ENCODE results near the gene WFDC12.

WFDC12 gene

GRCh38 chr20:45091366-45091765, 32.9 kb downstream of the WFDC12 start:
- DNase-seq, result no peak

GRCh38 chr20:45090481-45090880, 33.8 kb downstream of the WFDC12 start:
- DNase-seq, result no peak

DNA sequence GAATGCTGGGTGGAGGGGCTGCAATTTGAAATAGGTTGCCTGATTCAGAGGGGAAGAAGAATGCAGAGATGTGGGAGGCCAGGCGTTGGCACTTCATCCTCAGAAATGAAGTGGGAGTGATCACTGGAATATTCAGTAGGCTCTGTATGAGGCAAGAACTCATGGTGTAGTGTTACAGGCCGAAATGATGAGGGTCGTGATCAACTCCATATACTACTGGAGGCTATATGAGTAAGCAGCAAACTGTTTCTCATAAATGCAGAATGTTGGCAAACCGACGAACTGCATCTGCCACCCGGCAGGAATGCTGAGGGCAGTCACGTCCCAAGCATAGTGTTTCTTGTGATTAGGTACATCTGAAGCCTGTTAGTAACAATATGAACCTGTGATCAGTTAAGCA, 36.0 kb downstream of the WFDC12 start:
- DNase-seq, result no peak

DNA sequence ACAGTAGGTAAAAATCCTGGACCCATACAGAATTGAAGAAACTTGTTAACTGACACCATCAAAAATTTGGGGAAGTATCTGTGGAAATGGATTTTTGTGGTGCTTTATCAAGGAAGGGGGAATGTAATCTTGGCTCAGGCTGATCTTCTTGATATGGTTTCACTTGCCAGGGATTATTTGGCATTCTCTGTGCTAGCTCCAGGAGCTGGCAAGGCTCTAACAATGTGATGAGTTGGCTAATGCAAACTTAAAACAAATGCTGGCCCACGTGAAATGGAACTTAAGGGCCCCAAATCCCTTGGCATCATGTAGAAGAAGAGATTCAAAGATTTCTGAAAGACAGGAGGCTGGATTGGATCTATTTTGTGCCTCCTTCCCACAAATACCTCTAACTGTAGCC, 36.5 kb downstream of the WFDC12 start:
- DNase-seq, result no peak

DNA sequence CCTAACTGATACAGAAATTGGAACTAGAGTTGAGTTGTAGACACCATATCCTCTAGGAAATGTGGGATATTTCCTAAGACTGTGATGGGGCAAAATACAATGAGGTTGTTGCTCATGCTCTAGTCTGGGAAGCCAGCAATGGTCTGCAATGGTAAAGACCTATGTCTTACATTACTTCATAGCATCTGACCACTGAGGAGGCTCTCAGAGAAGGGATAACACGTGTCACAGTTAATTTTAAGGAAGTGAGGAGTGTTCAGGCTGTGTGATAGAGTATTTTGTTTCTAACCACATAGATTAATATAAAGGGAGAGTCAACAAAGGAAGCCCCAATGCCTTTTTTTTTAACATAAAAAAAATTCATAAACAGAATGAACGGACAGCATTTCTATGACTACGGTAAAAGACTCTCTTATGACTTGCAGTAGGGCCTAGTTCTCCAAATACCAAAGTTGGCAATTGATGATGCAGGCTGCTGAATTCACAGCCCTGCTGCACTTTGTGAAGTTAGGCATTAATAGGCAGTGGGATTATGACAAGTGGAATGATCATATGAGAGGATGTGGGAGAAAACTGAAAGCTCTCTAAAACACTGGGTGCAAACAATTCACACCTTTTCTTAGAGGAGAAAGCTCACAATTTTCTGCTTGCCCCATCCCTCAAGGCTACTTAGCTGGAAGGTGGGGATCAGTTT, 37.0 kb downstream of the WFDC12 start:
- no peak for DNase-seq

- DNase-seq, result no peak
These were observed 38.4 kb downstream of the WFDC12 start for GRCh38 chr20:45085867-45086266.

DNA sequence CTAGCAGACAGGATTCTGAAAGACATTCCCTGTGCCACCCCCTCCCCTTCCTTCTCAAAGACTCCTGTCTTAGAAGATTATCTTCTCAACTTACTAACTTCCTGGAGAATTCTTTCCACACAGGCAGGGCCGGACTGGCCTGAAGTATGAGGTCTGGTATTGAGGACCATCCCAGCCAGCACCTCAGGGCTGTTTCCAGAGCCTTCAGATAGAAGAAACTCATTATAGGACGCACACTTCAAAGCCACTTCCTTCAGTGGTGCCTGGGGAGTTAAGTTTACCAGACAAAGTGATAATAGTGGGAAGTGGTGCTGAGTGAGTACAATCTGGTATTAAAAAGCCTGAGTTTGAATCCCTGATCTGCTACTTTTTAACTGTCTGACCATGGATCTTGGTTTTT, 39.0 kb downstream of the WFDC12 start:
- DNase-seq, result no peak

- no peak for DNase-seq
These were observed 41.1 kb downstream of the WFDC12 start for GRCh38 chr20:45083127-45083526.

DNA sequence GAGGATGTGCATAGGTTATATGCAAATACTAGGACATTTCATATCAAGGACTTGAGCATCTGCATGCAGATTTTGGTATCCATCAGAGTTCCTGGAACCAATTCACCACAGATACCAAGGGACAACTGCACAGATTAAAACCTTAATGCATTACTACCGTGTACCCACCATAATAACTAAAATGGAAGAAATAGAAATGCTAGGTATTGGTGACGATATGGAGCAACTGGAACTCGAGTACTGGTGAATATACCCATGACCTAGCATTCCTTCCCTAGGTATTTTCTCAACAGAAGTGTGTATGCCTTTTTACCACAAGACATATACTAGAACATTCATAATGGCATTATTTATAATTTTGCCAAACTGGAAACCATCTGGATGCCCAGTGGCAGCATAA, 41.8 kb downstream of the WFDC12 start:
- DNase-seq, result no peak

DNA sequence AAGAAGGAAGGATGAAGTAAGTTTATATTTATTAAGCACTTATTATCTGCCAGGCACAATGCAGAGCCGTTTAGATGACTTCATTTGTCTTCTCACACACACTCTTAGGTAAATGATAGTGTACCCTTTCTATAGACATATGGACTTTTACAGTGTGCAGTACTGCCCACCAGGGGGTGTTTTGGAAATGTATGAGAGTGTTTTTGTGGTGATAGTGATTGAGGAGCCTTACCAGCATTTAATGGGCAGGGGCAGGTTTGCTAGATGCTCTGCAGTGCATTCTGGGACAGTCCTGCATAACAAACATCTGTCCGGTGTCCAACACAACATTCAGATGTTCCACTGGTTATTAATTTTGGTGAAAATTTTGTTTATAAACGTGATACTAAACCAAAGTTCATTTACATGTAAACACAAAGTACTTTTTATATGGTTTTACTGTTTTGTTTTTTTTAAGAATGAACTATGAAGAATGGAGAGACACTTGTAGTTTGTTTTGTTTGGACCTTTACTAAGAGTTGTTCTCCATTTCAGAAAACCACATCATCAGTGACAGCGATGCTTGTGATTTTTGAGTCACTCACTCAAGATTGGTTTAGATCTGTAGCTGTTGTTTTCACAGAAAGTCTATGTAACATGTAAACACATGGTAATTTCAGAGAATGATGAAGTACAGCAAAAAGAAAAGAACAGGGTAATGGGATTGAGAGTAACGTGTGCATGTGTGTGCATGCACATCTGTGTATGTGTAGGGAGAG, 43.2 kb downstream of the WFDC12 start:
- no peak for DNase-seq

DNA sequence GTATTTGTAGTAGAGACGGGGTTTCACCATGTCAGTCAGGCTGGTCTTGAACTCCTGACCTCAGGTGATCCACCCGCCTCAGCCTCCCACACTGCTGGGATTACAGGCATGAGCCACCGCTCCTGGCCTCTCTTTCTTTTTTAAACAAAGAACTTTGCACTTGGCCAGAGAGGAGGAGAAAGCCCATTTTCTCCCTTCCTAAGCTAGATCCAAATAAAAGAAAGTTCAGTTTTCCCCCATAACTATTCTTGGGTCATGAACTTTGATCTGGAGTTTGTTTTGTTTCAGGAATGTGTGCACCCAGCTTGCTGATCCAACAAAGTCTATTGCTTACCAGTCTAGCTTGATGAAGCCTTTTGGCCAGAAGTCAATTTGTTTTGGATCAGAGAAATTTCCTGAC, 46.7 kb downstream of the WFDC12 start:
- no peak for DNase-seq
